HUDEP-2 (cell line): ENCODE measurements around the gene NGB.

Experiments
- DNase-seq, 76 experiments: peaks; one replicate each; lab custom pipeline; 2025; ENCODE audit not compliant: unreplicated experiment in 76 of 76; lab: John Stamatoyannopoulos, UW

NGB gene

DNA sequence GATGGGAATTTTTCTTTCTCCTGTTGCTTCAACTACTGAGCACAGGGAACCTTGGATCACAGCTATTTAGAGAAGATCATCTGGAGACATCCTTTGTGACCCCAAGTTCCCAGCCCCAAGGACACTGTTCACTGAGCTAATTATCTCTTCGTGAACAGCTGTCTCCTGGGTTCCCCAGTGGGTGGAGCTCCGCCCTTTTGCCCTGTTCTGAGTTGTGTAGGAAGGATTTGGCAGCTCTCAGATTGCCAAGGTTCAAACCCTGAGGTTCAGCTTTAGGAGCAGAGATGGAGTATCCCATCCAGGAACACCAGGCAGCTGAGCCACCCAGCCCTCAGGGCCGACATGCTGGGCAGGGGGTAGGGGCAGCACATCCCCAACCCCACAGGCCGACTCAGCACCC, 32.0 kb downstream of the NGB start:
- DNase-seq: peak in 16 of 76 experiments; percentile 2 to 35 (median 12)

DNA sequence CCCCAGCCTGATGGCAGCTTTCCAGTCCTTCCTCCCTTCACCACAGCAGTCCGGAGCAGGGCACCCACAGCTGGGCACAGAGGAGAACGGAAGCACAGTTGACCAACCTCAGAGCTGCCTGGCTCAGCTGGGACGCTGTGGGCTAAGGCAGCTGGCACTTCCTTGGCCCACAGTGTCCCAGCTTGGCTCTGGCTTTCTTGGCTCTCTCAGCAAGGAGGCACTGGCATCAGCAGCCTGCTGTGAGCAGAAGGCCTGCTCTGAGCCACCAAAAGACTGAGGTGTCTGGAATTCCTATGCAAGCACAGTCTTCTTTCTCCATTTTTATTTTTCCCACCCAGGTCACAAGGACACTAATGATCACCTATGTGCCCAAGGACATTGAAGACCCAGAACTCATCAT, 32.6 kb downstream of the NGB start:
- DNase-seq: no peak

DNA sequence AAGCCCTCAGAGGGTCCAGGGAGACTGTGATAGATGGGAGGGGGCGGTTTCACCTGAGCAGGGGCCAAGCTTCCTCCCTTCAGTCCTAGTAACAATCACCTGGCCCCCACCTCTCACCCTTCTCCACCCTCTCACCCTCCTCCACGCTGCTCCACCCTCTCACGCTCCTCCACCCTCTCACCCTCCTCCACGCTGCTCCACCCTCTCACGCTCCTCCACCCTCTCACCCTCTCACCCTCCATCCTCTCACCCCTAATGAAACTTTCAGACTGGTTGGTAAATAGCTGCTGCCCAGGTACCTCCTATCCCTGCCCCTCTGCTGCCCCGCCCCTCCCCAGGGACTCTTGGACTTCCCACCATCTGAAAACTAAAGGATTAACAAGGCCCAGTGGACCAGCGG, 34.2 kb downstream of the NGB start:
- DNase-seq: no peak

DNA sequence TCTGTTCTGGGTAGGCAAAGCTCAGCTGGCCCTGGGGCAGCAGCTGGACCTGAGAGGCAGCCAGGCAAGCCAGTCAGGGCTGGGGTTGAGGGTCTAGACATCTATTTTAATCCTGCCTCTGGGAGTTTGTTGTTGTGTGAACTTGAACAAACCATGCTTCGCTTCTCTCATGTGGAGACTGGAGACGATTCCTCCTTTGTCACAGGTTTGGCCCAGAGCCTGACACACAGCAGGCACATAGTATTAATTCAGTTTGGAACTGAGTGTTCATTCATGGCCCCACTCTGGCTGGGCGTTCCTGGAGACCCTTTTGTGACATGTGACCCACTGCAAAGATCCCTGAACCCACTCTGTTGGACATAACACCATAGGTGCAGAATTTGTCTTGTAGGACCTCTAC, 39.3 kb downstream of the NGB start:
- no peak for DNase-seq

DNA sequence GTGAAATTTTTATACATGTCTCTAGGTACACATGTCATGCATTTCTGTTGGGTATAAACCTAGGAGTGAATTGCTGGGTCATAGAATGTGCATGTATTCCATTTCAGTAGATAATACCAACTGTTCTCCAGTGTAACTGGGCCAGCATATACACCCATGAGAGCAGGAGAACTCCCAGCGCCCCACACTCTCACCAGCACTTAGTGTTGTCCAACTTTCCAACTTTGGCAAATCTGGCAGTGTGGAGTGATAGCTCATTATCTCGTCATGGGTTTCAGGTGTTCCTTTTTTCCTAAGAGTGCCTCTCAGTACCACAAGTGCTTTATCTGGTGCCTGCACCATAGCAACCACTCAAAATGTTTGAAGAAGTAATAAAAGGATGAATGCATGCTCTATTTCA, 40.1 kb downstream of the NGB start:
- DNase-seq: no peak

DNA sequence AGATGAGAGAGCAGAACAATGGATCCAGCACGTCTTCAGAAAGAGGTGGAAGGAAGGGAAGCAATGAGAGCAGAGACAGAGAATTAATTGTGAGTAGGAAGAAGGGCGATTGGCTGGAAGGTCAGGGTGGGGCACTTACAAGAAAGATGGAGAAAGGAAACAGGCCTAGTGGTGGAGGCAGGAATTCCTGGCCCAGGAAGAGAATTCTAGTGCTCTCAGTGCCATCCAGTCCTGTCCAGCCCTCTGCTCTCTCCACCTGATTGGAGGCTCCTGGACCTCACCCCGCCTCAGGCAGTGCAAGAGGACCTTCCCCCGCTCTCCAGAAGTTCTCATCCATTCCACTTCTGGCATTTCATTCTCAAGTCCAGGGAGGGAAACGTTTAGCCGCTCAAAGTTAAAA, 43.0 kb downstream of the NGB start:
- DNase-seq: no peak

DNA sequence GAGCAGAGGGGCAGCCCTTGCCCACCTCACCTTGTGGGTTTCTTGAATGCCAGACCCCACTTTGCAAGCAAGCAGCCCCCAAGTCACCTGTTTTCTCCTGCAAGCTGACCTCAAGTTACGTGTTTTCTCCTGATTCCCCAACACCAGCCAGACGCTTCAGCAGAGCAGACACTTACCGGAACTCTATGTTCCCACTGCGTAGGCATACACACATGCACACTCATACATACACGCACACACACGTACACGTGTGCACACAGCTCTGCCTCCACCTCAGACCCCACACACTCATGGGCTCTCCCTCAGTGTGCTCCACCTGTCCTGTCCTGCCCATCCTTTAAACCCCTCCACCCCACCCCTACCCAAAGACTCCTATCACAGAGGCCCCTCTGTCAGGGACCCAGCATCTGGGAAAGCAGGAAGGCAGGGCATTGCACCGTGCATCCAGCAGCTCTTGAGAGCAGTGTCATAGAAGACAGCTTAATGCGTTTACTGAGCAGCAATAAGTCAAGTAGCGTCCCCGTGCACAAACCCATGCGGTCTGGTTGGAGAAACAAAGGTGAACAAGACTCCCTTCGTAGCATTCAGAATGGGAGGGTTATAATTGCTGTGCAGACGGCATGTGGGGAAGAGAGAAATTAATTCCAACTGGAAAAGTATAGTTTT, 45.0 kb downstream of the NGB start:
- DNase-seq: no peak

DNA sequence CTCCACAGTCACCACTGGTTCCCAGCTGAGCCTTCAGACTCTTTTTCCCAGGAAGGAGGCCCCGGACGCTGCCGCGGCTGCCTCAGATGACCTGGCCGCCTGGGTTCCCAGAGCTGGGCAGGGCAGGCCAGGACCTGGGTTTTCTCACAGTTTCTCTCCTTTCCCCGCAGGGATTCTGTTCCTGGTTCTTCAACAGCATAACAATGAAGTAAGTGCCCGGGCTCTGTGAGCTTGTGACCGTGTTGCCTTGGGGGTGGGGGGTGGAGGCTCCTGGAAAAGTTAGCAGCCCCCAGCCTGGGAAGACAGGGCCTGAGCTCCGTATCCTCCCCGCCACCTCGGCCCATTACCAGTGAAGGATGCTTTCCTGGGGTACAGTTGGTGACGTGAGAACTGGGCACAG, 45.8 kb downstream of the NGB start:
- DNase-seq: no peak

DNA sequence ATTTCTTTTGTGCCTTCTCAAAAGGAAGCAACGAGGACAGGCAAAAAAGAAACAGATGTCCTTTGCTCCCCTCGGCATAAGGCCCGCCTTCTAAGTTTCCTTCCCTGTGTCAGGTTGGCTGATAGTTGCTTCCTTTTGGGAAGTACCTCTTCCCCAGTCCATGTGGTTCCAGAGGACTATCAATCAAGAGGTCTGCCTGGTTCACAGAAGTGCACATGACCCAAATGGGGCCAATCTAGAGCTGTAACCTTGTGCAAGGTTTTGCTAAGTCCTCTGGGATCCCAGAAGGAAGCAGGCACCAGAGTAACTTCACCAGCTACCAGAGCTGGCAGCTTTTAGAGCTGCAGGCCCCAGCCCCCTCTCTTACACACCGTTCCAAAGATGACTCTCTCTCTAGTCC, 46.8 kb downstream of the NGB start:
- DNase-seq: no peak

DNA sequence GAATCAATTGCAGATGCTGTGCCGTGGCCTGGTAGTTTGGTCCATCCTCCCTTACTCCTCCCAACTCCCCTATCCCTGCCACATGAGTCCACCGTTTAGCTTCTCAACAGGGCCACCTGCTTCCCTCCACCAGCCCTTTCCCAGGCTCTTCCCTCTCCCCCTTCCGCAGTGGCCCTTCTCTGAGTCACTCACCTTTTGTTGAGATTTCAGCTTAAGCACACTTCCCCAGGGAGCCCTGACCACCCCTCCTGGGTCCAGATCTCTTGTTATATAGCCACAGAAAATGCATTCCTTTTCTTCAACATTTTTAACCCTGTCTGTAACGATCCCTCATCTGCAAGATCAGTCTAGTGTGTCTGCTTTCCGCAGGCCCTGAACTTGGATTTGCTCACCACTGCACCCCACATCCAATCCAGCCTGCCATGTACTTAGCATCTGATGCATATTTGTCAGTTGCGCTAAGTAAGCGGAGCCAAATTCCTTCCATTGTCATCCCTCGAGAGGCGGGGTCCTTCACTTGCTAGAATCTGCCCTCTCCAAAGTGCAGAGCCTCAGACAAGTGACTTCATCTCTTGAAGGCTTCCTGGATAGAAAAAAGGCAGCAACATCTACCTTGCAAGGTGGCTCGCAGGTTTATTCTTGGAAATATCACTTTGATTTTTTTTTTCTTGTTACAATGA, 48.3 kb downstream of the NGB start:
- no peak for DNase-seq

DNA sequence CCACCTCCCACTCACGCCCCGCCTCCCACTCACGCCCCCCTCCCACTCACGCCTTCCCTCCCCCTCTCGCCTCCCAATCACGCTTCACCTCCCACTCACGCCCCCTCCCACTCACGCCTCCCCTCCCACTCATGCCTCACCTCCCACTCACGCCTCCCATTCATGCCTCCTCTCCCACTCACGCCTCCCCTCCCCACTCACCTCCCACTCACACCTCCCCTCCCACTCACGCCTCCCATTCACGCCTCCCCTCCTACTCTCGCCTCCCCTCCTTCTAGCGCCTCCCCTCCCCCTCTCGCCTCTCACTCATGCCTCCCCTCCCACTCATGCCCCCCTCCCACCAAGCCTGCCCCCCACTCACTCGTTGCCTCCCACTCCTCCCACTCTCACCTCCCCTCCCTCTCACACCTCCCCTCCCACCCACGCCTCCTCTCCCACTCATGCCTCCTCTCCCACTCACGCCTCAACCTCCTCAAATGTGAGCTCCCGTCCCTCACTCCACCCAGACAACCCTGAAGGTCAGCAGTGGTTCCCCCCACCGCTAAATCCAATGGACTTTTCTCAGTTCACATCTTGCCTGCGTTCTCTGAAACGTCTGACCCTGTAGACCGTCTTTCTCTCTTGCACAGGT, 49.6 kb downstream of the NGB start:
- no peak for DNase-seq

DNA sequence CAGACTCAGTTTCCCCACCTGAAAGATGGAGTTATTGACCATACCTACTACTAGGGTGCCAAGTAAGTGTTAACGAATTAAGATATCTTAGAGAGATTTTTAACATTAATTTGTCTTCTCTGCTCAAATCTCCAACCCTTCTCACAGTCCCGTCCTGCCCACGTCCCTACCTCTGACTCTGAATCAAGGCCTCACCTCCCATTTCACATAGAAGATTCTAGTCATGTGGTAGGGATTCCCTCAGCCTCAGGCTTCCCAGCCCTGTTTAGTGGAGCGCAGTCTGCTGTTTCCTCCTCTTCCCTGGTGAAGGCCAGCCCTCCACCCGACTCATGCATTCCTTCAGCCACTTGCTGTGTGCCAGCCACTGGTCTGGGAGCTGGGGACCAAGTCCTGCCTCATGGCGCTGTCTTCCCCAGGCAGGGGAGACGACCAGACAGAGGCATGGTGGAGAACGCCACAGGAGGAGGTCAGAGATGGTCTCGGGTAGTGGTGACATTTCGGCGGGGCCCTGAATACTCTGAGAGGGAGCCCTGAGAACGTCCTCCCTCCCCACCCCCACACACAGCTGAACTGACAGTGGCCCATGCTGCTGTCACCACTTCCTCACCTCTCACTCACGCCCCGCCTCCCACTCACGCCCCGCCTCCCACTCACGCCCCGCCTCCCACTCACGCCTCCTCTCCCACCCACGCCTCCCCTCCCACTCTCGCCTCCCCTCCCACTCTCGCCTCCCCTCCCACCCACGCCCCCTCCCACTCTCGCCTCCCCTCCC, 50.6 kb downstream of the NGB start:
- DNase-seq: no peak

DNA sequence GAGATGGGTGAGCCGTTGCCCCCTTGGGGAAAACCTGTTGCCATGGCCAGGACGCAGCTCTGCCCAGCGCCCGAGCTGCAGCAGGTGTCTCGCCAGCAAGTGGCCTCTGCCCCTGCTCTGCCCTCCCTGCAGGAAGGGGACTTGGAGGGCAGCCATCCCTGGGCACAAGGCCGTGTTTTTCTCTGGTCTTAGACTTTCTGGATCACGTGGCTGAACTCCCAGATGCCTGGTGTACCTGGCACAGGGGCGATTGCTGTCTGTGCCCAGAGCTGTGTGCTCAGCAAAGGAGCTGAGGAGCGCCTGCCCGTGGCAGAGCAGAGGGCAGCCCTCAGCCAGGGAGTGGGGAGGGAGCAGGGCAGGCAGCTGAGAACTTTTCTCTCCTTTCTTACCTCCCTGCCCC, 51.4 kb downstream of the NGB start:
- DNase-seq: no peak

DNA sequence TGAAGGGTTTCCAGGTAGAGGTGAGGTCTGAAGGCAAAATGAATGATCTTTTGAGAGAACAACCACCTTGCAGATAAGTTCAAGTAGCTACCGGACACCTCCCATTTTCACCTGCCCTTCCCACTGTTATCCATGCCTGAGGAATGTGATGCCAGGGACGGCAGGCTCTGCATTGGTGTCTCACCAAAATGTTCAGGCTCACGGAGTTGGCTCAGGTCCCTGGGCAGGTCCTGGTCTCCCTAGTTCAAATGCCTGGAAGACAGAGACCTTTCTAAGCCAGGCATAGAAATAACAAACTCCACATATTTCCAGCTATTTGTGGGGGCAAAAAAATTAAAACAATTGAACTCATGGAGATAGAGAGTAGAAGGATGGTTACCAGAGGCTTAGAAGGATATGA, 53.5 kb downstream of the NGB start:
- no peak for DNase-seq
